M059J (cell line): Measurements from ENCODE around the gene UGT1A3. TPM values are rescaled to one million over a fixed set of nuclear protein-coding genes. Genes with fewer than 3 reads are reported as not detected.
"Not testable (repeated sequence)": the region's sequence is repeated elsewhere in the genome, so short reads cannot be mapped to it uniquely, and the experiment has no call there.

ENCODE experiments used
- DNase-seq: peaks from one replicate; pipeline ENCODE4 v3.0.0-alpha.2; 2012; ENCODE audit warnings: low read depth
- total RNA-seq: library from RNA; depleted of rRNA; stranded (reverse); fragments of >200 nt; shearing (Covaris generic); gene quantifications from 2 replicates; pipeline ENCODE4 v1.2.3, GENCODE V29; 2014; rRNA removed

The UGT1A3 gene
- not detected in 2 replicates for total RNA-seq

DNA sequence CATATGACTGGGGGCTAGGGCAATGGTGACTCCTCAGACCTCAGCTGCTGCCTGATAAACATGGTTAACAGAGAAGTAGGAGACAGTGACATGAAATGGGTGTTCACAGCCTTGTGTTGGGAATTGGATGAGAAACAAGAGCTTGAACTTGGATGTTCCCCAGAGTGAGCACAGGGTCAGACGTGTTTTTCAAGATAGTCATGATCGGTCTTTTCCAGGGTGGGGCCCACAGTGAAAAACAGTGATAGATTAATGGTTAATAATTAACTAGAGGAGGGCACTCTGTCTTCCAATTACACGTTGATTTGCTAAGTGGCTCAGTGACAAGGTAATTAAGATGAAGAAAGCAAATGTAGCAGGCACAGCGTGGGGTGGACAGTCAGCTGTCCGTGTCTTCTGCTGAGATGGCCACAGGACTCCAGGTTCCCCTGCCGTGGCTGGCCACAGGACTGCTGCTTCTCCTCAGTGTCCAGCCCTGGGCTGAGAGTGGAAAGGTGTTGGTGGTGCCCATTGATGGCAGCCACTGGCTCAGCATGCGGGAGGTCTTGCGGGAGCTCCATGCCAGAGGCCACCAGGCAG, at the start of gene UGT1A3:
Gene UGT1A3, plus strand, starts transcription at position 320 of the 579 bp plus-strand sequence. Its CDS starts 85 bp downstream, at position 405.
- DNase-seq = no peak

DNA sequence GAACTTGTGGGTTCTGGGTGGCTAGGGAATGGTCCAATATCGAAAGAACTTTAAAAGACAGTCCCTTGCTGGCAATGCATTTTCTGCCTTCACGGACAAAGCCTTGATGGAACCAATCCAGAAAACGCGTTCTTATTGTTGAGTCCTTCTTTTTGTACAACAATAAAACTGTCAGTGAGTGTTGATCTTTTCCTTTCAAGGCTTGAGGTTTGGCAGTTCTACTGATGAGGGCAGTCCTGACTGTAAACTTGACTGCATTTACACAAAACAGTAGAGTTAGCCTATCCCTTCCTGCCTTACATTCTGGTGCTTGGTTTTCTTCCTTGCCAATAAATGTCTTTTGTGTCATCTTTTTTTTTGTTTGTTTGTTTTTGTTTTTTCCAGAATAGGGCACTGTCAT, 49.6 kb upstream of the UGT1A3 start:
- peak; percentile 51 for DNase-seq

DNA sequence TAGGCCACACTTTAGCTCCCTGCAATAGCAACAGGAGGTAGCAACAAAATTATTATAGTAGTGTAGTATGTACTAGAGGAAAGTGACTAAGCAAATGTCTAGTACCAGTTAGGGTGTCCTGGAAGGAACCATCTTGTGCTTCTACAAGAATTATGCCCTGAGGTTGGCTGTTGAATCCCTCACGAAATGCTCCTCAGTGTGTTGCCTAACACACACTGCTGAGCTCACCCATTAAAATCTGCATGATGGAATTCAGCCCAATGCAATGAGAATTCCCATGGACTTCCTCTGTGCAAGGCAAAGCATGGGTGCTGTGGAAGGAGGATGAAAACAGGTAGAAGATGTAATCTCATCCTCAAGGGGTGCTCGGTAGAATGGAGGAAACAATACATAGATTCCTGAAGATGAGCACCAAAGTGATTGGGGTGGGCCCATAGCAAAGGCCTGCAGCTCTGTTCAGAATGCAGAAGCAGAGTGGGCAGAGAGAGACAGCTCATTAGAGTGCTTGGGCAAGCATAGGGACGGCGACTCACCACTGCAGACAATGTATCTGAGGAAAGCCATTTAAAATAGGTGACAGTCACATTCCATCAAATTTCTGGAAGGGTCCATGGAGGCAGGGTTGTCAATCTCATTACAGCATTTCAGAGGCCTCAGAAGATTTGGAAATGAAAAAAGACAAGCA, 48.3 kb upstream of the UGT1A3 start:
- no peak for DNase-seq

DNA sequence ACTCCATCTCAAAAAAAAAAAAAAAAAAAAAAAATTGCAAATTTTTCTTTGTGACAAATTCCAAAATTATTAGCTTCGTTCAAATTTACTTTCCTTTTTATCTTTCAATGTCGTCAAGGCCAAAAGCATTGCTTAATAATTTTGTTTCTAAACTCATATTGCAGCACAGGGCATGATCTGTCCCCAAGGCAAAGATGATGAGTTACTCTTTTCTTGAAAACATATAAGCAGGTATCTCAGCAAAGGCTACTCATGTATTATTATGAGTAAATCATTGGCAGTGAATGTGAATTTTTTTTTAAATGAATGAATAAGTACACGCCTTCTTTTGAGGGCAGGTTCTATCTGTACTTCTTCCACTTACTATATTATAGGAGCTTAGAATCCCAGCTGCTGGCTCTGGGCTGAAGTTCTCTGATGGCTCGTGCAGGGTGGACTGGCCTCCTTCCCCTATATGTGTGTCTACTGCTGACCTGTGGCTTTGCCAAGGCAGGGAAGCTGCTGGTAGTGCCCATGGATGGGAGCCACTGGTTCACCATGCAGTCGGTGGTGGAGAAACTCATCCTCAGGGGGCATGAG, 47.2 kb upstream of the UGT1A3 start, which contains the start of gene UGT1A7:
Gene UGT1A7, plus strand, starts transcription at position 381 of the 579 bp plus-strand sequence. Its CDS starts 37 bp downstream, at position 418.
- no peak for DNase-seq

DNA sequence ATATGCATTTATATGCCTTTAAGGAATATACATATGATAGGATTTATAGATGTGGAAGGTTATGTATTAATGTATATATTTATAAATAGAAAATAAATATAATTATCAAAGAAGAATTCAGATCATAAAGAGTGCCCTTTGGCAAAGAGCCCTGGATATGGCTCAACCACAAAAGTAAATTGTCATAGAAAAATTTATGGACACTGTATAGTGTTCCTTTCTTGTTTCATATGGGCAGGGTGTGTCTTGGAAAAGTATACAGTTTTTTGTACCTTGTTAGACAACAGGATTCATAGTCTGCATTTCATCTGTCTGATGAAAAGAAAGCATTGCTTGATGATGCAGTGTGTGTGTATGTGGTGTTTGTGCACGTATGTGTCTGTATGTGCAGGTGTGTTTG, 44.2 kb upstream of the UGT1A3 start:
- no peak for DNase-seq

DNA sequence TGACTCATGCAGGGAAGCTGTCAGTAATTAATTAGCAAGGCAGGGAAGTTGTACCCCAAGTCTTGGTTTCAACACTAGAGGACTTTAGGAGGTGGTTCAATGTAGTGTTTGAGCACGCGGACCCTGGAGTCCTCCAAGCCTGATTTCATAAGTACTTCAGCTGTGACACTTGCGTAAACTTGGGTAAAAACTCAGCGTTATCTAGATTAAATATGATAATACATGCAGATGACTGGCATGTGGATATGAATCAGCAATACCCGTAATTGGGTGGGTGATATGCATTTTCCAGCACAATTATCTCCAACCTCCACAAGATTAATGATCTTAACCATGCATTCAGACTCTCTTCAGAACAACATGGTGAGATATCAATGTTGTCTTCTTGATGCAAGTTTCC, 41.9 kb upstream of the UGT1A3 start:
- DNase-seq = peak; percentile 15

DNA sequence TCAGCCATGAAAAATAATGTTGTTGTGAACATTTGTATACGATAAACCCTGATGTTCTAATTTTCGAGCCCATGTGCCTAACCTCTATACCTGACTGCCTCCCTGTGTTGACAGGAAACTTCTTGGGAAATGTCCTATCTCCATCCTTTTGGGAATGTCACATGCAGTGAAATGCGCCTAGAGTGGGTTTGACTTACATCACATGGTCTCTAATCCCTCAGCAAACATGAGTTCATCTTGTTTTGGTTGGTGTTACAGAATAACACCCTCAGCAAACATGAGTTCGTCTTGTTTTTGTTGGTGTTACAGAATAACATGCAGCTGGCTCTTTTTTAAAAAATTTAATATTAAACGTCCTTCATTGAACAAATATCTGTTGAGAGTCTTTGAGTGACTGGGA, 40.5 kb upstream of the UGT1A3 start:
- DNase-seq = no peak

DNA sequence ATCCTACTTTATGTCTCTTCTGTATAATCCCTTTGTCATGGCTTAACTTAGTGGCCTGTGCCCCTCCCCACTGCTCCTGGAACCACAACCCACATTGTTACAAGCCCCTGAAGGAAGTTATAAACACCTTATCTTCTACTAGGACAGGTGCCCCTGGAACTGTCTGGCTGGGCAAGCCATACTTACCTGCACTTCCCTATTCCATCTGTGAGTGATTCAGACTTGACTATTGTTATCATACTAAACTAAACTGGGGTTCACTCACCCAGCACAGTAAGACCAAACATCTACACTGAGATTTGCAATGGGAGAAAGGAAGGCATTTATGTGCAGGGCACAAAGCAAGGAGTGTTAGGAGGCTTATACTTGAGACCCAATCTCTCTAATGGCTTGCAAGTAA, 39.8 kb upstream of the UGT1A3 start:
- DNase-seq = no peak

DNA sequence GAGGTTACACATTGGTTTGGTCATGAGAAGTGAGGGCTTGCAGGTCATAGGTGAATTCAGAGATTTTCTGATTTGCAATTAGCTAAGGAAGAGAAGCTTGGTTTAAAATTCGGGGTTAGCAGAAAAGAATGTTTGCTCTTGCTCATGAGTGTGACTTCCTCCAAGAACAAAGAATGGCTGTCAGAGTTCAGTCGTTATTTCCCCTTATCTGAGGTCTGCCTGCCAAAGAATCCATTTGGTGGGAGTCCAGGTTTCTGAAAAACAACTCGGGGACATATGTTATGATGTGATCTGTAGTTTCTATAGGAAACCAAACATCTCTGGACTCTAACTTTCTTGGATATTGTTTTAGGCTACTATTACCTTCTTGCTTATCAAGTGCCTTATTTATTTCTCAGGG, 39.3 kb upstream of the UGT1A3 start:
- DNase-seq = no peak

DNA sequence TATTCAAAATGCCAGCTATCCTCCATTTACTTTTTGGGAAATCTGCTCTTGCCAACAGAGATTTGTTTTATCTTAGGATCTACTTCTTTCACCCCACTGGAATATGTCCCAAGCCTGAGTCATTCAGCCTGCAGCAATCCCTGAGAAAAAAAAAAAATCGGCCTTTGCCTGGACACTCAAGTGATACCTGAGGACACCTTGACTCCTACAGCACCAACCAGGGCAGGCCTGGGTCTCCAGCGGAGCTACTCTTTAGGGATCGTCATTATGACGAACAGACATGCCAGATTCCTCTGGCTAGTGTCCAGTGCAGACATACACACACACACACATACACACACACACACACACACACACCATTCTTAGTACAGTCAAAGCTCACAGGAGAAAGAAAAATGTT, 38.4 kb upstream of the UGT1A3 start:
- peak; percentile 86 for DNase-seq

DNA sequence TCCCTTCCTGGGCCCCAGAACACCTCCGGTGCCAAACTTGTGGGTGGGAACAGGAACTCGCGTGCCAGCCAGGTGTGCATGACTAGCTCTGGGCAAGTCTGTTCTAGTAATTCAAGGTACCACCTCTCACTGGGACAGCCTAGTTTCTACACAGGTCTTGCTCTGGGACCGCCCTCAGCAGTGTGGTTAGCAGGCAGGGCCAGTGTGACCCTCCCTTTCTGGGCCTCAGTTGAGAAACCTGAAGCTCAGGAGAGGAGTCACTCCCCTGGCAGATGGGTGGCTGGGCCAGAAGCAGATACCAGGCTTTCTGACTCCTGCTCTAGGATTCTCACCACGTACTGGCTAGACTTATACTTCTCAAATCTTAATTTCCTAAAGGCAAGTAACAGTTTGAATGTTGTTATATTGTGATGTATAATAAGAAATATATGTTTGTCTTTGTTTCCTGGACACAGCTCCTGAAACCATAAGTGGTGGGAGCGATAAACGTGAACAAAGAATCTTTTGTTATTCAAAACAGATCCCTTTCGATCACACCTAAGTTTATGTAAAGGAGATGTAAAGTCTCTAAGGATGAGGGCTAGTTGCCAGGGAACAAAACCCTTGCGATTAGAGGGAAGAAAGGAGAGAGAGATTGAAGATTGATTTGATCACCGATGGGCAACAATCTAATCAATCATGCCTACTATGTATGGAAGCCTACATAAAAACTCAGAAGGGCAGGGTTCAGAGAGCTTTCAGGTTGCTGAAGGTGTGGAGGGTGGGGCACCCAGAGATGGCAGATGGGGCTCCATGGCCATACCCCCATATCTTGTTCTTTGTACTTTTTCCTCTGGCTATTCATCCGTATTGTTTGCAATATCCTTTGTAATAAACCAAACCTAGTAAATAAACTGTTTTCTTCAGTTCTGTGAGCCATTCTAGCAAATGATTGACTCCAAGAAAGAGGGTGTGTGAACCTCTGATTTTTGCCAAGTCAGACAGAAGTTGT, 37.1 kb upstream of the UGT1A3 start:
- DNase-seq = no peak

DNA sequence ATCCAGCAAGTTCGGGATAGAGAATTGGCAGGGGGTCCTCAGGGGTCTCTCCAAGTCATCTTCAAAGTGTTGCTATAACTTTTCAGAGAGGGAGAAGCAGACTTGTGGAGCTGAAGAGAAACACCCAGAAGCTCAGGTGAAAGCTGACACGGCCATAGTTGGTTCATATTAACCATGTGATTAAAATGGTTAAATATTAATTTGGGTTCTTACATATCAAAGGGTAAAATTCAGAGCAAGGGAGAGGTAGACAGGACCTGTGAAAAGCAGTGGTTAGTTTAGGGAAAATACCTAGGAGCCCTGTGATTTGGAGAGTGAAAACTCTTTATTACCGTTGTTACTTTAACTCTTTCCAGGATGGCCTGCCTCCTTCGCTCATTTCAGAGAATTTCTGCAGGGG, 36.2 kb upstream of the UGT1A3 start, which contains the start of gene UGT1A6:
Gene UGT1A6, plus strand, starts transcription at position 243 of the 400 bp plus-strand sequence. Its CDS starts 115 bp downstream, at position 358.
- no peak for DNase-seq

DNA sequence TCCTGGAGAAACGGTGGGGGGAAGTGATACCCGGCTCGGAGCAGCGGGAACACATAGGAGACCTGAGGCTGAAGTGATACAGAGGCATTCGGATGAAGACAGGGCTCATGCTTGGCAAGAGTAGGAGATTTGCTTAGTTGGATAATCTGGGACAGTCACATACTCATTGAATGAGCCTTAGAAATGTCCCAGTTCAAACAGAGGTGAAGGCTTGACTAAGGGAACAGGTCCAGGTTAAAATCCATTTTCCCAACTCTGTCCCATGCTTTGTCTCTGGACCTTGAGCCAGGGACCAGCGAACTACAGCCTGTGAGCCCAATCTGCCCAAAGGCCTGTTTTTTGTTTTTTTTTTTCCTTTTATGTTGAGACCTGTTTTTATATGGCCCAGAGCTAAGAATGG, 34.9 kb upstream of the UGT1A3 start:
- no peak for DNase-seq

DNA sequence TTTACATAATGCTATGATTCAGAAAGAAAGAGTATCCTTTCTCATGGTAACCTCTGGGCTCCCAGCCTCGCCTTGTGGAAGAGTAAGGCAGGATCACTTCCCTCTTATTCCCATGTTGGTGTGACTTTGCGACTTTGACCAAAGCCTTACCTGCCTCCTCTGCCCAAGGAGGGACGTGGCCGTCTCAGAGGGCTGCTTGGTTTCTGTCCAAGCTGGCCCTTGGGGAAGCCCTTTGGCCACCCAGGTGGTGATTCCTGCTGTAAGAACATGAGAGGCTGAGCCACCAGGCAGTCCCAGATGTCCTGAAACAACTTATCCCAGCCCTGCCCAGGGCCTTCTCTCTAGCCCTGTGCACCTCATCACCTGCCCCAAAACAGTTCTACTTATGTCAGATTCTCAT, 30.1 kb upstream of the UGT1A3 start:
- DNase-seq = no peak

DNA sequence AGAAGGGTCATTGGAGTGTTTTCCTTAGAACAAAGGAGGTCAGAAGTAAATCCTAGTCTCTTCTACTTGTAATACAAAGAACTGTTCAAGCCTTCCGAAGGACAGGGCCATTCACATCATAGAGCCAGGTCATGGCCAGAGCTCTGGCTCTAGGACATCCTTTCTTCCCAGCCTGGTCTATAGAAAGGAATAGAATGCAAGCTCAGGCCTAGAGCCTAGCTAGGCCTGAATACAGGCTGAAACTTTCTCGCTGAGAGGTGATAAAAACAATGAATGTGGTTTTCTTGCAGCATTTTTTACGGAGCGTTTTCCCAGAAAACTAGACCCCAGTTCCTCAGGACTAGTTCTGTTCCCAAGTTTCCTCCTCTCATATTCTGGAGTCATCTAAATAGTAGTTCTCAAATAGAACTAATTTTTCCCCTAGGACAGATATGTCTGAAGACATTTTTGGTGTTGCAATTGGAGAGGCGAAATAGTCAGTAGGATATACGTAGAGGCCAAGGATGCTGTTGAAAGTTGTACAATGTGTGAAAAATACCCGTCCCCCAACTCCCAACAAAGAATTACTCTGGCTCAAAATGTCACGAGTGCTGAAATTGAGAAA, 29.3 kb upstream of the UGT1A3 start:
- no peak for DNase-seq

DNA sequence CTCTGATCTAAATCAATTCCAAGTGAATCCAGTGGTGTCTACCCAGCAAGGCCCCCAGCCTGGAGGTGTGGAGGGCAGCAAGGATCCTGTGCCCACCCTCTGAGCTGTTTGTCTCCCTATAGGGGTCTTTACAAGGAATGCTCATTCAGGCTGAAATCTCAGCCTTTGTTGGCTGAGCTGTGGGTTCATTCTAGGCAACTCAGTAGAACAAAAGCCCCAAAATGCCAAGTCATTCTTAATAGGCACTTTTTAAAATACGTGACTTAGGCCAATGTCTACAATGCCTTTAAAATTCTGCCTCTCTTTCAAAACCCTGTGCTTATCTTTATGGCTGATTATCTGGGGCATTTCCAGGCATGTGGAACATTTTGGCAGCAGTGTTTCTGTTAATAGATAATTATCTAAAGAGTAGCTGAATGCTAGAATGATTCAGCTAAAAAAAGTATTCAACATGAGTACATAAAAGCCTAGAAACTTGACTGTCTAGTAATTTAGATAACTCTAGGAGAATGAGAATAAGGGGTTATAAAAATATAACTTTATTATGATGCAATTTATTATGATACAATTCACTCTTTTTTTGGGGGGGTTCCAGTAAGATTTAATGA, 28.7 kb upstream of the UGT1A3 start:
- DNase-seq = peak; percentile 88

DNA sequence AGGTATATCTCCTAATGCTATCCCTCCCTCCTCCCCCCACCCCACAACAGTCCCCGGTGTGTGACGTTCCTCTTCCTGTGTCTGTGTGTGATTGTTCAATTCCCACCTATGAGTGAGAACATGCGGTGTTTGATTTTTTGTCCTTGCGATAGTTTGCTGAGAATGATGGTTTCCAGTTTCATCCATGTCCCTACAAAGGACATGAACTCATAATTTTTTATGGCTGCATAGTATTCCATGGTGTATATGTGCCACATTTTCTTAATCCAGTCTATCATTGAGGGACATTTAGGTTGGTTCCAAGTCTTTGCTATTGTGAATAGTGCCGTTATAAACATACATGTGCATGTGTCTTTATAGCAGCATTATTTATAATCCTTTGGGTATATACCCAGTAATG, 28.0 kb upstream of the UGT1A3 start:
- DNase-seq = not testable (repeated sequence)

DNA sequence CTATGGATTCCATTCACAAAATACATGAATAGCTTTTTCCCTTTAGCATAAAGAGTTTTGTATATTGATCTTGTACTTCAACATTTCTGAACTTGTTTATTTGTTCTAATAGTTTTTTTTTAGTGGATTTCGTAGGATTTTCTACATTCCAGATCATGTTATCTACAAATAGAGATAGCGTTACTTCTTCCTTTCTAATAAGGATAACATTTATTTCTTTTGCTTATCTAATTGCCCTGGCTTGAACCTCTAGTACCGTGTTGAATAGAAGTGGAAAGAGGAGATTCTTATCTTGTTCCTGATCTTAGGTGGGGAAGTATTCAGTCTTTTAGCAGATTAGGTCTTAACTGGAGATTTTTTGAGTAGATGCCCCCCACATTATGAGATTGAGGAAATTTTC, 26.6 kb upstream of the UGT1A3 start:
- DNase-seq = no peak

DNA sequence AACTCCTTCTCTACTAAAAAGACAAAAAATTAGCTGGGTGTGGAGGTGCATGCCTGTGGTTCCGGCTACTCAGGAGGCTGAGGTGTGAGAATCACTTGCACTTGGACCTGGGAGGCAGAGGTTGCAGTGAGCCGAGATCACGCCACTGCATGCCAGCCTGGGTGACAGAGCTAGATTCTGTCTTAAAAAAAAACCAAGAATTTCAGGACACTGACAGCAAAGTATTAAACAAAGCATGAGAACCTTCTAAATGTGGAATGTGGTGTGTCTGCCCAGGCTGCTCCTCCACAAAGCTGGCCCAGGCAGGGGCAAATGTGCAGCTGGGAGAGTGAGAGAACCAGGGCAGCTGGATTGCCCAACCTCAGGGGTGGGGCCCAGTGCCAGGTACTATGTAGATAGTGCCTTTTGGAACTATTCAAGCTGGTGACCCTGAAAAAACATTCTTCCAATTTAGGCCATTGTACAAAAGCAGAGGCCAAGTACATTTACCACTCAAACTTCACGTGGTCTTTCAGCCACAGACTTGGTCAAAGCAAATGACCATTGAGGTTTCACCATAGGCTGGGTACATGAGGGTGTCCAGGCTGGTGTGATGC, 22.8 kb upstream of the UGT1A3 start:
- peak; percentile 63 for DNase-seq

DNA sequence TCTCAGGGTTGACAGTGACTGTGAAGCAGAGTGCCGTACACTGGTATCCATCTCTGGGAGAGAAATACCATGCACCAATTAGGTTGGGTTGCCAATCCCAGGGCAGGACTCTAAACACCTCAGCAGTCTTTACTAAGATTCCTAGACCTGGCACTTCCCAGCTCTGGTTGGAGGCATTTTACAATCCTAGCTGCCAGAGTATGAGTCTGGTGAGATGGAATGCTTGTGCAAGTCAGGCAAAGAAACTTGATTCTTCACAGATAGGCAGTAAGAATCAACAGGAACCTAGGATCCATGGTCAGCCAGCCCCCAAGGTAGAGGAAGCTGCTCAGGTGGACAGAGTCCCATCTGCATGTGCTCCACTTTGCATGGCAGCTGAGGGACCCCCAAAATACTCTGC, 22.1 kb upstream of the UGT1A3 start:
- peak; percentile 85 for DNase-seq
